GM18870 (cell line): ENCODE results near the gene VSIG2.

ENCODE experiments used
- ATAC-seq: cut with Tn5 transposase; IDR thresholded peaks from one replicate; pipeline ENCODE4 v1.9.1; 2021; ENCODE audit warnings: moderate library complexity; ENCODE audit not compliant: unreplicated experiment

Gene VSIG2

GRCh38 chr11:124763156-124763947, 11.3 kb upstream of the VSIG2 start:
- ATAC-seq, result no peak

GRCh38 chr11:124762624-124763155, 10.6 kb upstream of the VSIG2 start:
- no peak for ATAC-seq

DNA sequence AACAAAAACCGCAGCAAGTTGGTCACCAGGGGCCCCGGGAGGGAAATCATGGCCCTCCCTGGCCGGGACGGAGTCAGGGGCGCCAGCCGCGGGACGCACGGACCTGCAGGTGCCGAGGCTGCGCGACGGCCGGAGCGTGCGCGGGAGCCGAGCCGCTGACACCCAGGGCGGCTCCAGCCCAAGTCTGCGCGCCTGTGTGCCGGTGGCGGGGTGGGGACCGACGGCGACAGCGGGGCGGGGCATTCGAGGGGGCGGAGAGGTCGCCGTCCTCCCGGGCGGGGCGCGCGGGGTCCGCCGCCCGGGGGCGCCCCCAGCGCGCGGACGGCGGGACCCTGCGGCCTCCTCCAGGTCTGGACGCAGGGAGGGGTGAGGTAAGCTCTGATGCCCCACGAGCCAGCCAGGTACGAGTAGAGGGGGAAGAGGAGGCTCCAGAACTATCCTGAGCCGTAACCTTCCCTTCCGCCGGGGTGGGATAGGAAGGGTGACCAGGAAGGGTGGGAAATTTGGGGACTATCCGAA, 10.1 kb upstream of the VSIG2 start, which contains the start of gene ESAM:
TSS of gene ESAM (minus strand) at position 186 of the 519 bp plus-strand sequence. CDS start at position 50, 136 bp downstream.
- no peak for ATAC-seq

GRCh38 chr11:124761301-124762104, 9.4 kb upstream of the VSIG2 start:
- no peak for ATAC-seq

GRCh38 chr11:124760806-124761205, 8.8 kb upstream of the VSIG2 start:
- no peak for ATAC-seq

DNA sequence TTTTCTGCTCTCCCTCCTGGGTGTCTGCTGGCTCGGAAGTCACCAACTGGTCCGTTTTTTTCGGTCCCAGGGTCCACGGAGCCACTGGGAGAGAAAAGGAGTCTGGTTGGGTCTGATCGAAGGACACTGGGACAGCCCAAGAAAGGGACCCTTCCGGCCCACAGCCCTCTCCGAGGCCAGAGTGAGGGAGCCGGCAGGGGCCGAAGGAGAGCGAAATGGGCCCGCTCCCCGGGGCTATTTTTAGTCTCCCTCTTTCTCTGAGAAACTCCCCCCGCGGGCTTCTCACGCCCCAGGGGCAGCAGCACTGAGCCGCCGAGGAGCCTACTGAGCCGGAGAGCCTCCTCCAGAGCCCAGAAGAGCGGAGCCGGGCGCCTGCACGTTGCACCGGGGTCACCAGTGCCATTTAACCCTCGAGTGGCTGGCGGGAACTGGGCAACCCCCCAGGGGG, 8.2 kb upstream of the VSIG2 start:
- peak; percentile 23 for ATAC-seq

- ATAC-seq, result no peak
Measured at GRCh38 chr11:124759266-124760204, 7.5 kb upstream of the VSIG2 start.

DNA sequence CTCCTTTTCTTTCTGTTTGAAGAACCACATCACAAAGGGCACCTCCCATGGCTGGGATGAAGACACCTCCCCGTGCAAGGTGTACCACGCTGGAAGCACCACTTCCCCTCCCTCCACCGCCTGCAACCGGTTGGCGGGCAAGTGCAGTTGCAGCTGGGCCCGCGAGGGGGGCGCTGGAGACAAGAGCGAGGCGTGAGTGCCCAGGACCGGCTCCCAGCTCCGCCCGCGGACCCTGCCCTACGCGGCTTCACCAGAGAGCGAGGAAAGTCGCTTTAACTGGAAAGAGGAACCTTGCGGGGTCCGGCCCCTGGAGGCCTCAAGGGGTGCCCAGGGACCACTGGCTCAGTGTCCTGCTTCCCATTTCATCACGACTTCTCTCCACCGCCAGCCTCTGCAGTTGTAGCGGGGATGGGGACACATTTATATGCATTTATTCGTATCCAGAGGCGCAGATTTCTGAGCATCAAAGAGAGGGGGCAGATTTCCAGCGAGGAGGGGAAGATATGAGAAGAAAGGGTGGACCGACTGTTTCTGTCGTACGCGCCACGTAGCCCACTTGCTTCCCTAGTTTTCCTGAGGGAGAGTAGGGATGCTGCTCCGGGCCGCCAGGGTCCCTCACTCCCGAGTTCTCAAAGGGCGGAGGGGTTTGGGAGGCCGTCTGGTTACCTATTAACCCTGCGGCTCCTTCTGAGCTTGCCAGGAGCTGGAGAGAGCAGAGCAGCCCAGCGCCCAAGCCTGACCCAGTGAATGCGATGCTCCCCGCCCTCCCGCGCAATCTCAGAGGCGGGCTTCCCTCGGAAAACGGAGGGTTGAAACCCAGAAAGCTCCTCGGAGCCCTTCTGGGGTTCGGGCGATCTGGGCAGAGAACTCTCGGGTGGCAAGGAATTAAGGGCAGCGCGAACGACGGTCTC, 6.6 kb upstream of the VSIG2 start:
- no peak for ATAC-seq

DNA sequence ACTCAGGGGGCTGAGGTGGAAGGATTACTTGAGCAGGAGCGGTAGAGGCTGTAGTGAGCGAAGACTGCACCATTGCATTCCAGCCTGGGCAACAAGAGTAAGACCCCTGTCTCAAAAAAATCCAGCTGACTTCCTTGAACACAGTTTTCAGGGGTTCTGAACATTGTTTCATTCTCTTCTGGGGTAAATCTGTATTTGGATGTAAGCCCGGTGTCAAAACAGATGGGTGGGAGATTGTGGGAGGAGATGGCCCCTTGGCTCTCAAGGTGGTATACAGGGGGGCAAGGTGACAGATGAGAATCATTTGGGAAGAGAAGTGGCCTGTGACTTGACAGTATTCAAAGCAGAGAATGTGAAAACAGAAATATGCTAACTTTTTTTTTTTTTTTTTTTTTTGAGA, 5.3 kb upstream of the VSIG2 start:
- ATAC-seq, result no peak

DNA sequence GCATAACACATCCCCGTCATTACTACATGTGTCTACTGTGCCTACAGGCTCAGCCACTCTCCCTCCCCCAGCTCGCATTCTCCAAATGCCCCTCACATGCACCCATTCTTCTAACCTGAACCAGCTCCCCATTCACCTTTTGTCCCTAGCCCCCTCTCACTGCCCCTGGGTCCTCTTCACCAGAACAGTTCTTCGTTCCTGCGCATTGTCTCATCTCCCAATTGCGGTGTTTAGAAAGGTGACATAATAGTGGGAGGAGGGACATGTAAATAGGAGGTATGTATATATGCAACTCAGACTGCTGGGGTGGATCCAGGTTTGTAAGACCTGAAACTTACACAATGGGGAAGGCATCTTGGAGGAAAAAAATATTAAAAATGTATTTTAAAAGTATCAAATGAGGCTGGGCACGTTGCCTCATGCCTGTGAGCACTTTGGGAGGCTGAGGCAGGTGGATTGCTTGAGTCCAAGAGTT, 4.7 kb upstream of the VSIG2 start:
- no peak for ATAC-seq

GRCh38 chr11:124756033-124756752, 4.1 kb upstream of the VSIG2 start:
- ATAC-seq, result no peak

- no peak for ATAC-seq
Measured at GRCh38 chr11:124754710-124755109, 2.7 kb upstream of the VSIG2 start.

DNA sequence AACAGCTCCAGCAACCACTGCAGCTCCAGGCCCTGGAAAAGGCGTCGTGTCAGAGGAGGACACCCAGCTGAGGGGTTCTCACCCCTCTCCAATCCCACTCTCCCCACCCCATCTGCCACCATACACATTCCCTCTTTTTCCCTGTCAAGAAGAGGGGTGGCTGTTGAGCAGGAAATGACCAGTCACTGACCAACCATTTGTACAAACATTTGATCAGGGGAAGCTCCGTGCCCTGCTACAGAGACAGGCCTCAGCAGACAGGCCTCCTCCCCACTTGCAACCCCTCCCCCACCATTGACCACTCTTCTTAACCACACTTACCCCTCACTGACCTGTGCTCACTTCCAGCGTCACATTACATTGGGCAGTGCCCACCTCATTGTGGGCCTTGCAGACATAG, 2.3 kb upstream of the VSIG2 start:
- no peak for ATAC-seq

- no peak for ATAC-seq
Measured at GRCh38 chr11:124753624-124754023, 1.6 kb upstream of the VSIG2 start.

GRCh38 chr11:124753205-124753604, 1.1 kb upstream of the VSIG2 start:
- no peak for ATAC-seq

- no peak for ATAC-seq
Measured at GRCh38 chr11:124752471-124753102, 532 bp upstream of the VSIG2 start.

- ATAC-seq, result no peak
Measured at GRCh38 chr11:124751391-124751740, 689 bp downstream of the VSIG2 start.

DNA sequence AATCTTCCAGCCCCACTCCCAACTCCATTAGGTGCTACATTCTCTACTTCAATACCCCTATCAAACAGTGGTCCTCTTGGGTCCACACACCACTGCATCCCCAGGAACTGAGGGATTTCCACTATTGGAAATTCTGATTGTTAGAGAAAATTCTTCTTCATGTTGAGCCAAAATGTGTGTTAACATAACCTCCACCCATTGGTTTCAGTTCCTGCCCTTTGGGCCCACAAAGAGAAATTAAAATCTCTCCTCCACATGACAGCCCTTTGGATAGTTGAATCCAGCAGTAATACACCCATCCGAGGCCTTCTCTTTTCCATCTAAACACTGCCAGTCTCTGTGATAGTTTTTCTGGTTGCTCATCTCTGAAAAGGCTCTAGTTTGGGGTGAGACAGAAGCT, 2.1 kb downstream of the VSIG2 start:
- ATAC-seq, result no peak
